Neural progenitor cell (in vitro differentiated cells): ENCODE measurements around the gene C10orf67.

ENCODE experiments used
- EZH2 ChIP-seq: fragments of 200-600 bp; sonication (generic); IDR thresholded peaks from 2 replicates; pipeline ENCODE4 v1.6.1; 2017; ENCODE audit warnings: antibody characterized with exemption, mild to moderate bottlenecking, moderate library complexity
- TF ChIP-seq, protein P1 (sequence below): fragments of 200-600 bp; sonication (generic); IDR thresholded peaks from 2 replicates; pipeline ENCODE4 v1.5.1; 2017; ENCODE audit warnings: antibody characterized with exemption, mild to moderate bottlenecking

DNA sequence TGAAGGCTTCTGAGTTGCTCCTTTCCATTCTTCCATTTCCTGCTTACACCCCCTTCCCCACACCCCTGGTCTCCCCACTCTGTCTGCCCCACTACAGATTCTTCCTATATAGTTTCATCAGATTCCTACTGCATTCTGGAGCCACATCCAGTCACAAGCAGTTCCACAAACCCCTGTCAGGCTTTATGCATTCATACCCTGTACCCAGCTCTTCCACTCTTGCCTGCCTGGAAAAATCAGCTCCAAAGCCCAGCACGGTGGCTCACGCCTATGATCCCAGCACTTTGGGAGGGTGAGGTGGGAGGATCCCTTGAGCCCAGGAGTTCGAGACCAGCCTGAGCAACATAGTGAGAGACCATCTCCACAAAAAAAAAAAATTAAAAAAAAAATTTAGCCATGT lies 60.4 kb downstream of the C10orf67 start:
- TF ChIP-seq, protein P1, sequence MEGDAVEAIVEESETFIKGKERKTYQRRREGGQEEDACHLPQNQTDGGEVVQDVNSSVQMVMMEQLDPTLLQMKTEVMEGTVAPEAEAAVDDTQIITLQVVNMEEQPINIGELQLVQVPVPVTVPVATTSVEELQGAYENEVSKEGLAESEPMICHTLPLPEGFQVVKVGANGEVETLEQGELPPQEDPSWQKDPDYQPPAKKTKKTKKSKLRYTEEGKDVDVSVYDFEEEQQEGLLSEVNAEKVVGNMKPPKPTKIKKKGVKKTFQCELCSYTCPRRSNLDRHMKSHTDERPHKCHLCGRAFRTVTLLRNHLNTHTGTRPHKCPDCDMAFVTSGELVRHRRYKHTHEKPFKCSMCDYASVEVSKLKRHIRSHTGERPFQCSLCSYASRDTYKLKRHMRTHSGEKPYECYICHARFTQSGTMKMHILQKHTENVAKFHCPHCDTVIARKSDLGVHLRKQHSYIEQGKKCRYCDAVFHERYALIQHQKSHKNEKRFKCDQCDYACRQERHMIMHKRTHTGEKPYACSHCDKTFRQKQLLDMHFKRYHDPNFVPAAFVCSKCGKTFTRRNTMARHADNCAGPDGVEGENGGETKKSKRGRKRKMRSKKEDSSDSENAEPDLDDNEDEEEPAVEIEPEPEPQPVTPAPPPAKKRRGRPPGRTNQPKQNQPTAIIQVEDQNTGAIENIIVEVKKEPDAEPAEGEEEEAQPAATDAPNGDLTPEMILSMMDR: no peak
- TF ChIP-seq EZH2: no peak
